Measurements from ENCODE around the gene MAP4. TPM values are rescaled to one million over a fixed set of nuclear protein-coding genes. Genes with fewer than 3 reads are reported as not detected.

Gene MAP4
- total and polyA plus RNA-seq, 4 donors, result 16.6 to 41.4 (median 30.8) TPM

DNA sequence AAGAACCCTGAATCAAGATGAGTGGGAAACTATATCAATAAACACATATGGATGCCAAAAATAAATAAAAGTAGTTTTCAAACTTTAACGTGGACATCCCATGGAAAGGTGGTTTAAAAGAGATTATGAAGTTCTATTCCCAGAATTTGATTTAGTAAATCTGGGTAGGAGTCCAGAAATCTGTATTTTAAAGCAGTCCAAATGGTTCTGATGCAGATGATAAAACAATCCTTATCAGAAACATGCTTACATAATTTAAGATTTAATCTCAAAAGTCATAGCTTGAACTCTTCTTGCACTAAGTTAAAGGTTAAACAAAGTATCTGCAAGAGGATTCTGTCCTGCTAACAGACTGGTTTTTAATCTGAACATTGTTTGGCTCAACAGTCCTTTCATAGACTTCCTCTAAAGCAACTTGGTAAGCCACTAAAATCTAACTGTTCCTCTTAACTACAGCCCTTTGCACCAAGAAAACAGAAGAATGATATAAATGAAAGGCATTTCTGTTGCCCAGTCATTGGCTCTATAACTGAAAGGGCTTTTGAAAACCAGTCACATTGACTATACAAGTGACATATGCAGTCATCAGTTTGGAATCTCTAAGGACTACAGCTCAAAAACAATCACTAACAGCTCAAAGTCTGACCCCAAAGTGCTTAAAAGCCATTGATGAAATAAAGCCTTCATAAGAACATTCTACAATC, 23.4 kb upstream of the MAP4 start (continued):
- TF ChIP-seq, protein P1, sequence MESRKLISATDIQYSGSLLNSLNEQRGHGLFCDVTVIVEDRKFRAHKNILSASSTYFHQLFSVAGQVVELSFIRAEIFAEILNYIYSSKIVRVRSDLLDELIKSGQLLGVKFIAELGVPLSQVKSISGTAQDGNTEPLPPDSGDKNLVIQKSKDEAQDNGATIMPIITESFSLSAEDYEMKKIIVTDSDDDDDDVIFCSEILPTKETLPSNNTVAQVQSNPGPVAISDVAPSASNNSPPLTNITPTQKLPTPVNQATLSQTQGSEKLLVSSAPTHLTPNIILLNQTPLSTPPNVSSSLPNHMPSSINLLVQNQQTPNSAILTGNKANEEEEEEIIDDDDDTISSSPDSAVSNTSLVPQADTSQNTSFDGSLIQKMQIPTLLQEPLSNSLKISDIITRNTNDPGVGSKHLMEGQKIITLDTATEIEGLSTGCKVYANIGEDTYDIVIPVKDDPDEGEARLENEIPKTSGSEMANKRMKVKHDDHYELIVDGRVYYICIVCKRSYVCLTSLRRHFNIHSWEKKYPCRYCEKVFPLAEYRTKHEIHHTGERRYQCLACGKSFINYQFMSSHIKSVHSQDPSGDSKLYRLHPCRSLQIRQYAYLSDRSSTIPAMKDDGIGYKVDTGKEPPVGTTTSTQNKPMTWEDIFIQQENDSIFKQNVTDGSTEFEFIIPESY (IDR thresholded peaks at IDR 0.05), result no peak

DNA sequence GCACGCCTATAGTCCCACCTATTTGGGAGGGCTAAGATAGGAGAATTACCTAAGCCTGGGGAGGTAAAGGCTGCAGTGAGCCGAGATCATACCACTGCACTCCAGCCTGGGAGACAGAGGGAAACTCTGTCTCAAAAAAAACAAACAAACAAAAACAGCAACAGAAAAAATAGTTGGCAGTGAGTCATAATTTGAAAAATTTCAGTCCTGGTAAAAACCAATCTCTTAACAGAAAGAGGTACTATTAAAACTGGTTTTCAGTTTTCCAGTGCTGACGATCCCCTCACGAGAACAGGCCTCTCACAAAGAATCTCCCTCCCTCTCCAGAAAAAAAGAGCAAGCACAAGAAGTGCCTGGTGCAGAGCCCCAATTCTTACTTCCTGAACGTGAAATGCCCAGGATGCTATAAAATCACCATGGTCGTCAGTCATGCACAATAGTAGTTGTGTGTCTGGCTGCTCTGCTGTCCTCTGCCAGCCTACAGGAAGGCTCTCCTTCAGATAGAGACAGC, 22.8 kb upstream of the MAP4 start:
- Histone ChIP-seq H3K9ac (ENCODE audit: low read depth in 1 of 2, low read length in 2 of 2) (no peak overlapping the region), H3K4me3 (ENCODE audit: low read depth in 1 of 3, low read length in 3 of 3) (no peak overlapping the region), H3K4me1 (ENCODE audit: control insufficient read depth in 4 of 4, insufficient read depth in 4 of 4, low read length in 3 of 4) (peaks cover 1 to 17% (median 11%) of the 10 kb centered on the region in 4 donors), H3K27ac (ENCODE audit: low read depth in 1 of 2, low read length in 2 of 2) (peak overlapping the region; percentile 4 to 72), H3K36me3 (ENCODE audit: control insufficient read depth in 4 of 4, insufficient read depth in 3 of 4, low read depth in 1 of 4, low read length in 3 of 4) (no peaks in the 10 kb centered on the region), H3K9me3 (ENCODE audit: control insufficient read depth in 4 of 4, low read length in 3 of 4) (no peaks in the 10 kb centered on the region), H3K27me3 (ENCODE audit: control insufficient read depth in 4 of 4, insufficient read depth in 4 of 4, low read length in 3 of 4) (no peaks in the 10 kb centered on the region)
- no peak for DNase-seq (ENCODE audit: low spot score)
- TF ChIP-seq YY1 (IDR thresholded peaks at IDR 0.05), result no peak
- no peak for TF ChIP-seq GABPA (IDR thresholded peaks at IDR 0.05 in 1 of 2, conservative IDR thresholded peaks at IDR 0.05 in 1 of 2)
- TF ChIP-seq TAF1 (conservative IDR thresholded peaks at IDR 0.05), result no peak
- TF ChIP-seq, protein P2, sequence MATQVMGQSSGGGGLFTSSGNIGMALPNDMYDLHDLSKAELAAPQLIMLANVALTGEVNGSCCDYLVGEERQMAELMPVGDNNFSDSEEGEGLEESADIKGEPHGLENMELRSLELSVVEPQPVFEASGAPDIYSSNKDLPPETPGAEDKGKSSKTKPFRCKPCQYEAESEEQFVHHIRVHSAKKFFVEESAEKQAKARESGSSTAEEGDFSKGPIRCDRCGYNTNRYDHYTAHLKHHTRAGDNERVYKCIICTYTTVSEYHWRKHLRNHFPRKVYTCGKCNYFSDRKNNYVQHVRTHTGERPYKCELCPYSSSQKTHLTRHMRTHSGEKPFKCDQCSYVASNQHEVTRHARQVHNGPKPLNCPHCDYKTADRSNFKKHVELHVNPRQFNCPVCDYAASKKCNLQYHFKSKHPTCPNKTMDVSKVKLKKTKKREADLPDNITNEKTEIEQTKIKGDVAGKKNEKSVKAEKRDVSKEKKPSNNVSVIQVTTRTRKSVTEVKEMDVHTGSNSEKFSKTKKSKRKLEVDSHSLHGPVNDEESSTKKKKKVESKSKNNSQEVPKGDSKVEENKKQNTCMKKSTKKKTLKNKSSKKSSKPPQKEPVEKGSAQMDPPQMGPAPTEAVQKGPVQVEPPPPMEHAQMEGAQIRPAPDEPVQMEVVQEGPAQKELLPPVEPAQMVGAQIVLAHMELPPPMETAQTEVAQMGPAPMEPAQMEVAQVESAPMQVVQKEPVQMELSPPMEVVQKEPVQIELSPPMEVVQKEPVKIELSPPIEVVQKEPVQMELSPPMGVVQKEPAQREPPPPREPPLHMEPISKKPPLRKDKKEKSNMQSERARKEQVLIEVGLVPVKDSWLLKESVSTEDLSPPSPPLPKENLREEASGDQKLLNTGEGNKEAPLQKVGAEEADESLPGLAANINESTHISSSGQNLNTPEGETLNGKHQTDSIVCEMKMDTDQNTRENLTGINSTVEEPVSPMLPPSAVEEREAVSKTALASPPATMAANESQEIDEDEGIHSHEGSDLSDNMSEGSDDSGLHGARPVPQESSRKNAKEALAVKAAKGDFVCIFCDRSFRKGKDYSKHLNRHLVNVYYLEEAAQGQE (IDR thresholded peaks at IDR 0.05), result no peak
- no peak for TF ChIP-seq HNF4G (IDR thresholded peaks at IDR 0.05)
- no peak for TF ChIP-seq JUND (IDR thresholded peaks at IDR 0.05)
- TF ChIP-seq HNF4A (conservative IDR thresholded peaks at IDR 0.05), result no peak
- TF ChIP-seq, protein P3, sequence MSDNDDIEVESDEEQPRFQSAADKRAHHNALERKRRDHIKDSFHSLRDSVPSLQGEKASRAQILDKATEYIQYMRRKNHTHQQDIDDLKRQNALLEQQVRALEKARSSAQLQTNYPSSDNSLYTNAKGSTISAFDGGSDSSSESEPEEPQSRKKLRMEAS (IDR thresholded peaks at IDR 0.05), result no peak
- no peak for TF ChIP-seq FOXA2 (IDR thresholded peaks at IDR 0.05)
- TF ChIP-seq, protein P4, sequence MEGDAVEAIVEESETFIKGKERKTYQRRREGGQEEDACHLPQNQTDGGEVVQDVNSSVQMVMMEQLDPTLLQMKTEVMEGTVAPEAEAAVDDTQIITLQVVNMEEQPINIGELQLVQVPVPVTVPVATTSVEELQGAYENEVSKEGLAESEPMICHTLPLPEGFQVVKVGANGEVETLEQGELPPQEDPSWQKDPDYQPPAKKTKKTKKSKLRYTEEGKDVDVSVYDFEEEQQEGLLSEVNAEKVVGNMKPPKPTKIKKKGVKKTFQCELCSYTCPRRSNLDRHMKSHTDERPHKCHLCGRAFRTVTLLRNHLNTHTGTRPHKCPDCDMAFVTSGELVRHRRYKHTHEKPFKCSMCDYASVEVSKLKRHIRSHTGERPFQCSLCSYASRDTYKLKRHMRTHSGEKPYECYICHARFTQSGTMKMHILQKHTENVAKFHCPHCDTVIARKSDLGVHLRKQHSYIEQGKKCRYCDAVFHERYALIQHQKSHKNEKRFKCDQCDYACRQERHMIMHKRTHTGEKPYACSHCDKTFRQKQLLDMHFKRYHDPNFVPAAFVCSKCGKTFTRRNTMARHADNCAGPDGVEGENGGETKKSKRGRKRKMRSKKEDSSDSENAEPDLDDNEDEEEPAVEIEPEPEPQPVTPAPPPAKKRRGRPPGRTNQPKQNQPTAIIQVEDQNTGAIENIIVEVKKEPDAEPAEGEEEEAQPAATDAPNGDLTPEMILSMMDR (IDR thresholded peaks at IDR 0.05; ENCODE audit: low read depth, low read length, missing input control), result no peak
- no peak for TF ChIP-seq NR2F2 (IDR thresholded peaks at IDR 0.05)
- no peak for TF ChIP-seq FOXA1 (IDR thresholded peaks at IDR 0.05)
- TF ChIP-seq, protein P1 (IDR thresholded peaks at IDR 0.05), result no peak
- TF ChIP-seq RAD21 (IDR thresholded peaks at IDR 0.05), result no peak
- TF ChIP-seq, protein P5, sequence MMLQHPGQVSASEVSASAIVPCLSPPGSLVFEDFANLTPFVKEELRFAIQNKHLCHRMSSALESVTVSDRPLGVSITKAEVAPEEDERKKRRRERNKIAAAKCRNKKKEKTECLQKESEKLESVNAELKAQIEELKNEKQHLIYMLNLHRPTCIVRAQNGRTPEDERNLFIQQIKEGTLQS (IDR thresholded peaks at IDR 0.05), result no peak
- TF ChIP-seq SP1 (IDR thresholded peaks at IDR 0.05), result no peak
- no peak for TF ChIP-seq EGR1 (IDR thresholded peaks at IDR 0.05; ENCODE audit: low read depth in 2 of 2)
- no peak for TF ChIP-seq RXRA (IDR thresholded peaks at IDR 0.05)
- 71% methylated on average over 6 of the region's 6 CpGs for WGBS

All from liver (tissue), 9 donors.